Kidney (tissue), 14 donors: ENCODE measurements around the gene CD36. TPM values are rescaled to one million over a fixed set of nuclear protein-coding genes. Genes with fewer than 3 reads are reported as not detected.

ENCODE experiments used
- DNase-seq, 5 donors: peaks; one replicate each; pipeline ENCODE4 v3.0.0-alpha.2; 2013 to 2020
- FAIRE-seq: peaks from 2 replicates; lab custom pipeline; 2012; peaks lifted over from hg19 to GRCh38; lab: Jason Lieb, UNC
- H3K27ac ChIP-seq, 2 donors: one replicate each; pipeline ENCODE4 v1.7.0; 2013; ENCODE audit warnings: low read depth in 2 of 2, low read length in 2 of 2, inconsistent platforms in 1 of 2
- H3K27me3 ChIP-seq: one replicate; pipeline ENCODE4 v1.7.1; 2013; ENCODE audit warnings: low read length, inconsistent platforms; ENCODE audit not compliant: control insufficient read depth, insufficient read depth
- H3K36me3 ChIP-seq, 3 donors: one replicate each; pipeline versions ENCODE4 v1.7.0 to v1.7.1; 2013; ENCODE audit warnings: low read length in 3 of 3, control low read depth in 1 of 3, inconsistent platforms in 1 of 3; ENCODE audit not compliant: insufficient read depth in 3 of 3, control insufficient read depth in 2 of 3
- H3K4me1 ChIP-seq, 3 donors: one replicate each; pipeline versions ENCODE4 v1.7.0 to v1.7.1; 2013; ENCODE audit warnings: low read length in 3 of 3, inconsistent platforms in 1 of 3, low read depth in 1 of 3; ENCODE audit not compliant: control insufficient read depth in 2 of 3, insufficient read depth in 2 of 3
- H3K4me3 ChIP-seq, 3 donors: one replicate each; pipeline versions ENCODE4 v1.7.0 to v1.8.1; 2013; ENCODE audit warnings: low read length in 3 of 3, control low read depth in 1 of 3, inconsistent platforms in 1 of 3
- H3K9ac ChIP-seq, 3 donors: one replicate each; pipeline versions ENCODE4 v1.7.0 to v1.7.1; 2013; ENCODE audit warnings: low read length in 3 of 3, control low read depth in 1 of 3, inconsistent platforms in 1 of 3
- H3K9me3 ChIP-seq, 3 donors: one replicate each; pipeline versions ENCODE4 v1.7.0 to v1.7.1; 2013; ENCODE audit warnings: low read length in 3 of 3, control low read depth in 1 of 3, inconsistent platforms in 1 of 3; ENCODE audit not compliant: control insufficient read depth in 2 of 3, insufficient read depth in 1 of 3
- intact Hi-C: fragments of 100-400 bp; cut with DNase I; formaldehyde crosslinking; loops from one replicate; pipeline ENCODE4 v1.11.1; 2022
- polyA plus RNA-seq: library from polyadenylated mRNA; stranded (reverse); fragments of 350-450 nt; fragmentation: Illumina TruSeq; extraction: RNeasy Lipid Tissue Mini Kit (QIAGEN cat#74804); gene quantifications from one replicate; pipeline ENCODE4 v1.2.3, GENCODE V29; 2014; ENCODE audit warnings: low read depth, low replicate concordance; ENCODE audit not compliant: insufficient read depth
- total RNA-seq: library from RNA; stranded (reverse); fragmentation: NEBNext Ultra II Directional; extraction: Animal tissue kit (Norgen Biotek cat#: 25700); gene quantifications from one replicate; pipeline ENCODE4 v1.2.1, GENCODE V29; 2021
- TF ChIP-seq, protein P1 (sequence below): IDR thresholded peaks from 3 replicates; pipeline ENCODE4 v1.5.1; 2012; ENCODE audit warnings: mild to moderate bottlenecking, moderate library complexity, borderline replicate concordance; ENCODE audit not compliant: insufficient read depth; ENCODE audit errors: extremely low read depth
- donor health status: control.
- donor health status: control.
- donor health status: control.
- donor health status: control.
- donor health status: control.
- donor health status: DM: yes; HTN: yes; CAD: no.
- donor health status: Normal renal cell carcinoma (clear cell type).

The CD36 gene
- total and polyA plus RNA-seq, 2 donors from 2014 or later, result 6.7 to 10.0 TPM

DNA sequence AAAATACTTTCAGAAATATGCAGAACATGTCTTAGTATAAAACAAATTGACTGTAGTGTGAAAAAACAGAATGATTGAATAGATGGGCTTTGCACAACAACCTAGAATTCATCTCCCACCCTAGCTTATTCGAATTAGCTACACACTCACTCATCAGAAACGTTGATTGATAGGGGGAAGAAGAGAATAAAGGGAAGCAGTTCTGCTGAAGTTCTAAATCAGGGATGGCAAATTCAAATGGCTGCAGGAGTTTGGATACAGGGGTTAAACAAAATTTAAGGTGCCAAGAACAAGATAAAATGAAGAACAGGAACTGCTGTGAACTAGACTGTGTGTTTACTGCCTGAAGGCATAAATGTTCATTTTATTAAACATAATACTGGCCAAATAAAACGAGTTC is 9.0 kb downstream of the CD36 start:
- no peak for DNase-seq
- no peak overlapping the region for H3K27ac ChIP-seq
- intact Hi-C loops, result no loop called here
- no peaks in the 10 kb centered on the region for H3K4me1 ChIP-seq
- H3K36me3 ChIP-seq, result no peaks in the 10 kb centered on the region
- no peaks in the 10 kb centered on the region for H3K9me3 ChIP-seq
- no peaks in the 10 kb centered on the region for H3K27me3 ChIP-seq
- no peak overlapping the region for H3K4me3 ChIP-seq
- H3K9ac ChIP-seq, result no peak overlapping the region
- TF ChIP-seq, protein P1, sequence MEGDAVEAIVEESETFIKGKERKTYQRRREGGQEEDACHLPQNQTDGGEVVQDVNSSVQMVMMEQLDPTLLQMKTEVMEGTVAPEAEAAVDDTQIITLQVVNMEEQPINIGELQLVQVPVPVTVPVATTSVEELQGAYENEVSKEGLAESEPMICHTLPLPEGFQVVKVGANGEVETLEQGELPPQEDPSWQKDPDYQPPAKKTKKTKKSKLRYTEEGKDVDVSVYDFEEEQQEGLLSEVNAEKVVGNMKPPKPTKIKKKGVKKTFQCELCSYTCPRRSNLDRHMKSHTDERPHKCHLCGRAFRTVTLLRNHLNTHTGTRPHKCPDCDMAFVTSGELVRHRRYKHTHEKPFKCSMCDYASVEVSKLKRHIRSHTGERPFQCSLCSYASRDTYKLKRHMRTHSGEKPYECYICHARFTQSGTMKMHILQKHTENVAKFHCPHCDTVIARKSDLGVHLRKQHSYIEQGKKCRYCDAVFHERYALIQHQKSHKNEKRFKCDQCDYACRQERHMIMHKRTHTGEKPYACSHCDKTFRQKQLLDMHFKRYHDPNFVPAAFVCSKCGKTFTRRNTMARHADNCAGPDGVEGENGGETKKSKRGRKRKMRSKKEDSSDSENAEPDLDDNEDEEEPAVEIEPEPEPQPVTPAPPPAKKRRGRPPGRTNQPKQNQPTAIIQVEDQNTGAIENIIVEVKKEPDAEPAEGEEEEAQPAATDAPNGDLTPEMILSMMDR, result no peak
- no peak for FAIRE-seq

DNA sequence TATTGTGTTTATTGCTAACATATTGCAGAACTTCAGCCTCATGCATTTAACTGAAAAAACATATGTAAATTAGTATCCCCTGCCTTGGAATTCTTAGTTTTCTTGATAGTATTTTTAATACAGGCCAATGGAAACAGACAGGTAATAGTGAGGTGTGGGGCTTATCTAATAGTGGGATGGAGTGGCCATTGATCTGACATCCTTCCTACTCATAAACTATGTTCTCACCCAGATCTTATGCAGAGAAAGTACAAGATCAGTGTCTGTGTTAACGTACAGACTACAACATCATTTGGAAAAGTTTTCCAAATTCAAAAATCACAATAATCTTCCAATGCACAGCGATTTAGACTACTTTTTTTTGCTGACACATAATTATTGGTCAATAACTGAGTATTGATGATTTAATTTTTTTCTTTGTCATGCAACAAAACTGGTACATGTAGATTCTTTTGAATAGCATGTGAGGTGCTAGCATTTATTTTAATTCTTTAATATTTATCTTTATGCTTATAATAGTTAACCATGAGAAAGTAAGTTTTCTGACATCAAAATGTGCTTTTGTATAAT is 9.7 kb downstream of the CD36 start:
- FAIRE-seq, result no peak
- no peak for DNase-seq
- Histone ChIP-seq H3K27me3 (no peaks in the 10 kb centered on the region), H3K36me3 (no peaks in the 10 kb centered on the region), H3K9ac (no peak overlapping the region), H3K9me3 (no peaks in the 10 kb centered on the region), H3K27ac (no peak overlapping the region), H3K4me3 (no peak overlapping the region), H3K4me1 (no peaks in the 10 kb centered on the region)
- intact Hi-C loops, result no loop called here
- TF ChIP-seq, protein P1, result no peak

DNA sequence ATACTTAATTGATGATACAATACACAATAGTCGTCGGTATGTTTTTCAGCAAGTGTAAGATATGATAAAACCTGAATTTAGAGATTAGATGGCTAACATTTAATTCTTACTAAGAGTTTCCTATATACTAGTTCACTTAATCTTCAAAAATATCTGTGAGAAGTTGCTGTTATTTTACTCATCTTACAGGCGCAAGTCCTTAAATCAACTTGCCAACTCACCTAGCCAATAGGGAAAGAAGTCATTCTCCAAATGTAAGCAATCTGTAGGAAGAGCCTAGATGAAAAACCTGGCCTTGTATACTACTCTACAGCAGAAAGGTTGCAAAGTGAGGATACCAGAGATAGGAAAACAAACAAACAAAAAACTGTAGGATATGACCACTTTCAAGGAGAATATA is 10.6 kb downstream of the CD36 start:
- no peaks in the 10 kb centered on the region for H3K27me3 ChIP-seq
- no peak for FAIRE-seq
- intact Hi-C loops, result no loop called here
- TF ChIP-seq, protein P1, result no peak
- H3K36me3 ChIP-seq, result no peaks in the 10 kb centered on the region
- no peaks in the 10 kb centered on the region for H3K4me1 ChIP-seq
- H3K4me3 ChIP-seq, result no peak overlapping the region
- H3K9ac ChIP-seq, result no peak overlapping the region
- H3K9me3 ChIP-seq, result no peaks in the 10 kb centered on the region
- no peak overlapping the region for H3K27ac ChIP-seq
- DNase-seq, result no peak

DNA sequence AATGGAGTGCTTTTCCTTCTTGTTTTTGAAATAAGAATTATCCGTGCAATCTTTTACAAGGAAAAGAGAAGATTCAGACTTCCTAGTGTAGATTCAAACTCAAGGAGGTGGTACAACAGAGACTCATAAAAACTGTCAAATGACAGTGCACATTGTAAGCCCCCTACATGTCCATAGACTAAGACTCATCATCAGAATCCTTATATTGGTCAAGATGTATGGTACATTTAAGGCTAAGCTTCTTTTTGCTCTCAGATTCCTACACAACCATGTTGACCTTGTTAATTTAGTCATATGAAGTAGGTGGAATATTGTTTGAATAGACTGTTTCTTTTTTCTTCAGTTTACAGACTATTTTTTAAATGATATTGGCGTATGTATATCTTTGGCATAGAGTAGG is 11.6 kb downstream of the CD36 start:
- Histone ChIP-seq H3K27ac (no peak overlapping the region), H3K27me3 (no peaks in the 10 kb centered on the region), H3K36me3 (no peaks in the 10 kb centered on the region), H3K9me3 (no peaks in the 10 kb centered on the region), H3K4me3 (no peak overlapping the region), H3K4me1 (no peaks in the 10 kb centered on the region), H3K9ac (no peak overlapping the region)
- no peak for FAIRE-seq
- no peak for DNase-seq
- TF ChIP-seq, protein P1, result no peak
- intact Hi-C loops, result no loop called here
